NCI-H2029 (cell line): Measurements from ENCODE around the gene SLC38A1.
"Not testable (repeated sequence)": the region's sequence is repeated elsewhere in the genome, so short reads cannot be mapped to it uniquely, and the experiment has no call there.

Experiments
- DNase-seq: peaks from one replicate; lab custom pipeline; 2025; lab: John Stamatoyannopoulos, UW

Gene SLC38A1

GRCh38 chr12:46264057-46264456, 4.8 kb downstream of the SLC38A1 start:
- DNase-seq: no peak

GRCh38 chr12:46263140-46264016, 5.5 kb downstream of the SLC38A1 start:
- DNase-seq: no peak

- DNase-seq: no peak
Observed at GRCh38 chr12:46261646-46262045, 7.2 kb downstream of the SLC38A1 start.

GRCh38 chr12:46260913-46261476, 7.8 kb downstream of the SLC38A1 start:
- DNase-seq: peak; percentile 10

- no peak for DNase-seq
Observed at GRCh38 chr12:46260124-46260912, 8.5 kb downstream of the SLC38A1 start.

GRCh38 chr12:46259713-46260112, 9.1 kb downstream of the SLC38A1 start:
- DNase-seq: no peak

GRCh38 chr12:46259071-46259470, 9.8 kb downstream of the SLC38A1 start:
- no peak for DNase-seq

GRCh38 chr12:46258129-46258528, 10.7 kb downstream of the SLC38A1 start:
- DNase-seq: no peak

- DNase-seq: no peak
Observed at GRCh38 chr12:46256942-46257341, 11.9 kb downstream of the SLC38A1 start.

- no peak for DNase-seq
Observed at GRCh38 chr12:46253544-46254162, 15.2 kb downstream of the SLC38A1 start.

GRCh38 chr12:46251994-46252393, 16.8 kb downstream of the SLC38A1 start:
- not testable (repeated sequence) for DNase-seq

- DNase-seq: not testable (repeated sequence)
Observed at GRCh38 chr12:46249960-46250359, 18.9 kb downstream of the SLC38A1 start.

GRCh38 chr12:46246021-46246700, 22.7 kb downstream of the SLC38A1 start:
- DNase-seq: no peak

- DNase-seq: no peak
Observed at GRCh38 chr12:46244997-46245396, 23.8 kb downstream of the SLC38A1 start.

- peak; percentile 60 for DNase-seq
Observed at GRCh38 chr12:46244273-46244915, 24.4 kb downstream of the SLC38A1 start.

- DNase-seq: no peak
Observed at GRCh38 chr12:46242569-46242968, 26.3 kb downstream of the SLC38A1 start.

- DNase-seq: no peak
Observed at GRCh38 chr12:46240436-46240835, 28.4 kb downstream of the SLC38A1 start.

GRCh38 chr12:46238821-46239220, 30.0 kb downstream of the SLC38A1 start:
- DNase-seq: no peak

GRCh38 chr12:46237371-46238045, 31.3 kb downstream of the SLC38A1 start:
- DNase-seq: no peak

- DNase-seq: no peak
Observed at GRCh38 chr12:46234000-46234399, 34.8 kb downstream of the SLC38A1 start.

- peak; percentile 24 for DNase-seq
Observed at GRCh38 chr12:46233423-46233822, 35.4 kb downstream of the SLC38A1 start.
